ENCODE results near the gene ZNF581. TPM values are rescaled to one million over a fixed set of nuclear protein-coding genes. Genes with fewer than 3 reads are reported as not detected.
A peak's percentile ranks its signal among the peaks of the same experiment; 100 is the strongest.

ZNF581 gene
- total RNA-seq, 1 donor from 2014 or later, result 27.2 TPM

GRCh38 chr19:55626350-55626749, 17.1 kb upstream of the ZNF581 start:
- DNase-seq (ENCODE audit: low read depth), result no peak
- no peak overlapping the region for H3K4me3 ChIP-seq (ENCODE audit: low read depth, low read length)
- TF ChIP-seq, protein P1, sequence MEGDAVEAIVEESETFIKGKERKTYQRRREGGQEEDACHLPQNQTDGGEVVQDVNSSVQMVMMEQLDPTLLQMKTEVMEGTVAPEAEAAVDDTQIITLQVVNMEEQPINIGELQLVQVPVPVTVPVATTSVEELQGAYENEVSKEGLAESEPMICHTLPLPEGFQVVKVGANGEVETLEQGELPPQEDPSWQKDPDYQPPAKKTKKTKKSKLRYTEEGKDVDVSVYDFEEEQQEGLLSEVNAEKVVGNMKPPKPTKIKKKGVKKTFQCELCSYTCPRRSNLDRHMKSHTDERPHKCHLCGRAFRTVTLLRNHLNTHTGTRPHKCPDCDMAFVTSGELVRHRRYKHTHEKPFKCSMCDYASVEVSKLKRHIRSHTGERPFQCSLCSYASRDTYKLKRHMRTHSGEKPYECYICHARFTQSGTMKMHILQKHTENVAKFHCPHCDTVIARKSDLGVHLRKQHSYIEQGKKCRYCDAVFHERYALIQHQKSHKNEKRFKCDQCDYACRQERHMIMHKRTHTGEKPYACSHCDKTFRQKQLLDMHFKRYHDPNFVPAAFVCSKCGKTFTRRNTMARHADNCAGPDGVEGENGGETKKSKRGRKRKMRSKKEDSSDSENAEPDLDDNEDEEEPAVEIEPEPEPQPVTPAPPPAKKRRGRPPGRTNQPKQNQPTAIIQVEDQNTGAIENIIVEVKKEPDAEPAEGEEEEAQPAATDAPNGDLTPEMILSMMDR (conservative IDR thresholded peaks at IDR 0.05; ENCODE audit: low read depth, low read length), result no peak

- TF ChIP-seq, protein P1 (conservative IDR thresholded peaks at IDR 0.05; ENCODE audit: low read depth, low read length), result peak; percentile 88
- no peak overlapping the region for H3K4me3 ChIP-seq (ENCODE audit: low read depth, low read length)
- peak; percentile 79 for DNase-seq (ENCODE audit: low read depth)
These were observed 11.0 kb upstream of the ZNF581 start for GRCh38 chr19:55632463-55632834.

DNA sequence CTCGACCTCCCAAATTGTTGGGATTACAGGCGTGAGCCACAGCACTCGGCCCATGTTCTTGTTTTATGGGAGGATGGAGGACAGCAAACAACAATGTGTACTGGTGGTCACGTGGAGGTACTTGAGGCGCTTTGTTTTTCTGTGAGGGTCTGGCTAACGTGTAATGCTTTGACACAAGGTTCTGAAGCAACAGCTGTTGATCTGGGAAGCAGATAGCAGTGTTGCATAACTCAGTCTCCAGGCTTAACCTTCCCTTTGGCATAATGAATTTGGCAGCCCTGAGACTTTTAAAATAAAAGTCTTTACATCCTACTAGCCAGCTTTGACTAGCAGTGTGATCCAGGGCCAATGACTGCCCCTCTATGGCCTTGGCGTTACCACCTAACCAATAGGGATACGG, 9.6 kb upstream of the ZNF581 start:
- H3K4me3 ChIP-seq (ENCODE audit: low read depth, low read length), result no peak overlapping the region
- no peak for DNase-seq (ENCODE audit: low read depth)
- TF ChIP-seq, protein P1 (conservative IDR thresholded peaks at IDR 0.05; ENCODE audit: low read depth, low read length), result no peak

DNA sequence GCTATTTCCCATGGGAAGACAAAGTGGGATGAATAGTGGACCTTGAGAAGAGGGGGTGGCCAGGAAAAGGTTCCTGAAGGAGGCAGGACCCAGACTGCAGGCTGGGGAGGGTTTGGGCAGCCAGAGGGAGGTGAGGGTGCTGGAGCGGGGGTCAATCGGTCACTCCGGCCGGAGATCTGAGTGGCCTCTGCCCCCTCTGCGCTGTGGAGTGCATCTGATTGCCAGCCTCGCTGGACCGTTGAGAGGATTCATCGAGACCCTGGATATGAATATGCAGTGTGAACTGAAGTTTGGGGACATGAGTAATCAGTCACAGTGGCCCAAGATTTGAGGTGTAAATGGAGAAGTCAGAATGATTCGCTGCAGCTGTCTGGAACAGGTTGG, 8.1 kb upstream of the ZNF581 start:
- H3K4me3 ChIP-seq (ENCODE audit: low read depth, low read length), result peak overlapping the region; percentile 88
- TF ChIP-seq, protein P1 (conservative IDR thresholded peaks at IDR 0.05; ENCODE audit: low read depth, low read length), result no peak
- DNase-seq (ENCODE audit: low read depth), result no peak

GRCh38 chr19:55635856-55636440, 7.5 kb upstream of the ZNF581 start:
- no peak for DNase-seq (ENCODE audit: low read depth)
- TF ChIP-seq, protein P1 (conservative IDR thresholded peaks at IDR 0.05; ENCODE audit: low read depth, low read length), result no peak
- H3K4me3 ChIP-seq (ENCODE audit: low read depth, low read length), result peak overlapping the region; percentile 88

DNA sequence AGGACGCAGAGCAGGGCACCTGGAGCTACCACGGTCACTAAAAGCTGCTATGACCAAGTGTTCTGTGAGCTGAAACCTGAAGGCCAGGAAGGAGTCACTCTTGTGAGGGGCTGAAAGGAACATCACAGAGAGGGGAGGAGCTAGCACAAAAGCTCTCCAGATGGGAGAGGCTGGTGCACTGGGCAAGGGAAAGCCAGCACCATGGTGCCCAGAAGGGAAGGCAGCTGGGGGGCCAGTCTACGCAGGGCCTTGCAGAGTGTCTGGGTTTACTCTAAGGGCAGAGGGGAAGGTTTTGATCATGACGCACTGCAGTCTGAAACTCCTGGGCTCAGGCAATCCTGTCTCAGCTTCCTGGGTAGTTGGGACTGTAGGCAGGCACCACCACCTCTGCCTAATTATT, 6.7 kb upstream of the ZNF581 start:
- DNase-seq (ENCODE audit: low read depth), result no peak
- TF ChIP-seq, protein P1 (conservative IDR thresholded peaks at IDR 0.05; ENCODE audit: low read depth, low read length), result no peak
- no peak overlapping the region for H3K4me3 ChIP-seq (ENCODE audit: low read depth, low read length)

- no peak for DNase-seq (ENCODE audit: low read depth)
- H3K4me3 ChIP-seq (ENCODE audit: low read depth, low read length), result no peak overlapping the region
- TF ChIP-seq, protein P1 (conservative IDR thresholded peaks at IDR 0.05; ENCODE audit: low read depth, low read length), result no peak
These were observed 5.9 kb upstream of the ZNF581 start for GRCh38 chr19:55637534-55637933.
